ENCODE data around the gene OR4L1.
"Not testable (repeated sequence)": the region's sequence is repeated elsewhere in the genome, so short reads cannot be mapped to it uniquely, and the experiment has no call there.

OR4L1 gene, protein sequence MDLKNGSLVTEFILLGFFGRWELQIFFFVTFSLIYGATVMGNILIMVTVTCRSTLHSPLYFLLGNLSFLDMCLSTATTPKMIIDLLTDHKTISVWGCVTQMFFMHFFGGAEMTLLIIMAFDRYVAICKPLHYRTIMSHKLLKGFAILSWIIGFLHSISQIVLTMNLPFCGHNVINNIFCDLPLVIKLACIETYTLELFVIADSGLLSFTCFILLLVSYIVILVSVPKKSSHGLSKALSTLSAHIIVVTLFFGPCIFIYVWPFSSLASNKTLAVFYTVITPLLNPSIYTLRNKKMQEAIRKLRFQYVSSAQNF

GRCh38 chr14:20059745-20060144 lies at the start of gene OR4L1:
TSS of gene OR4L1 (plus strand) at chr14:20060045. CDS start at chr14:20060045, 0 bp downstream.
- H3K4me1 ChIP-seq (ENCODE audit: control insufficient read depth, low read depth, low read length) = no peaks in the 10 kb centered on the region
- no peak within 1 kb of the TSS for H3K27ac ChIP-seq (ENCODE audit: low read length)
- no peaks in the 10 kb centered on the region for H3K36me3 ChIP-seq (ENCODE audit: control insufficient read depth, low read depth, low read length)
- H3K9me3 ChIP-seq (ENCODE audit: control insufficient read depth, low read depth, low read length) = peaks cover 70% of the 10 kb centered on the region
- H3K4me3 ChIP-seq (ENCODE audit: low read length) = no peak within 1 kb of the TSS
- no peaks in the 10 kb centered on the region for H3K27me3 ChIP-seq (ENCODE audit: control insufficient read depth, insufficient read depth, low read length)
- no peak within 1 kb of the TSS for H3K9ac ChIP-seq (ENCODE audit: low read length)

- no peaks in the 10 kb centered on the region for H3K27me3 ChIP-seq (ENCODE audit: control insufficient read depth, insufficient read depth, low read length)
- H3K36me3 ChIP-seq (ENCODE audit: control insufficient read depth, low read depth, low read length) = no peaks in the 10 kb centered on the region
- H3K9me3 ChIP-seq (ENCODE audit: control insufficient read depth, low read depth, low read length) = peaks cover 71% of the 10 kb centered on the region
- no peak within 1 kb of the TSS for H3K9ac ChIP-seq (ENCODE audit: low read length)
- no peak within 1 kb of the TSS for H3K4me3 ChIP-seq (ENCODE audit: low read length)
- no peaks in the 10 kb centered on the region for H3K4me1 ChIP-seq (ENCODE audit: control insufficient read depth, low read depth, low read length)
- H3K27ac ChIP-seq (ENCODE audit: low read length) = no peak within 1 kb of the TSS
Observed at GRCh38 chr14:20019257-20019865, 40.5 kb upstream of the OR4L1 start, which contains the start of gene OR4K14. TSS of gene OR4K14 (minus strand) at chr14:20019307. CDS start at chr14:20015193, 4,114 bp downstream.

DNA sequence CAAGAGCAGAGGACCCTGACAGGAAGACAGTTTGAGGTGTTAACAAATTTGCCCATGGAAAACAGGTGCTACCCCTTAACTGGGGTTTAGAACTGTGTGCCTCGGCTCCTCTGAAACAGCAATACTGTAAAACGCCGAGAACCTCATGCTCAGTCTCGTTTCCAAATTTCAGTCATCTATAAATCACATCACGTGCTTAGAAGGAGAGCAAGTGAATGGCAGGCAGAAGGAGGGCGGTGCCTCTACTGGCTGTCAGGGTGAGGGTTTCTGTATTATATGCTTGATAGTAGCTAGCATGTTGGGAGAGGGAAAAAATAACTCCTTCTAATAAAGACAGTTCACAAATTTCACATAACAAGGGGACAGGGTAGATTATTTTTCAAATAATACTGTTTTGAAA lies 28.8 kb upstream of the OR4L1 start:
- Histone ChIP-seq H3K36me3 (ENCODE audit: control insufficient read depth, low read depth, low read length) (no peaks in the 10 kb centered on the region), H3K27me3 (ENCODE audit: control insufficient read depth, insufficient read depth, low read length) (no peaks in the 10 kb centered on the region), H3K9ac (ENCODE audit: low read length) (no peak overlapping the region), H3K9me3 (ENCODE audit: control insufficient read depth, low read depth, low read length) (peaks cover 69% of the 10 kb centered on the region), H3K4me3 (ENCODE audit: low read length) (no peak overlapping the region), H3K27ac (ENCODE audit: low read length) (no peak overlapping the region), H3K4me1 (ENCODE audit: control insufficient read depth, low read depth, low read length) (no peaks in the 10 kb centered on the region)

DNA sequence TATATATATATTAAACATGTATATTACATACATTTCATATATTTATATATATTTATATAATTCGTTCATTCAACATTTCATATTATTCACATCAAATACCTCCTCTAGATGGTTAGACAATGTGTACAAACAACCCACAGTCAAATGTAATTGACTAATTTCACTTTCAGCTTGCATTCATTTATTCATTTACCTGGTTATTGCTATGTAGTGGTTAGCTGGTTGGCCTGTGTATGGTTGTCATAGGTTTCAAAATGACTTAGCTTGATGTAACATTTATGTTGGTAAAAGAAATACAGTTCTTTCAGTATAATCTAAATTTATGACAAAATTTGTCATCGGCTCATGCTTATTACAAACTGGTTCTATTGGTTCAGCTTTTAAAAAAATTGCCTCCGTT lies 24.4 kb upstream of the OR4L1 start:
- Histone ChIP-seq H3K4me3 (ENCODE audit: low read length) (no peak overlapping the region), H3K27me3 (ENCODE audit: control insufficient read depth, insufficient read depth, low read length) (no peaks in the 10 kb centered on the region), H3K27ac (ENCODE audit: low read length) (no peak overlapping the region), H3K9ac (ENCODE audit: low read length) (no peak overlapping the region), H3K4me1 (ENCODE audit: control insufficient read depth, low read depth, low read length) (no peaks in the 10 kb centered on the region), H3K9me3 (ENCODE audit: control insufficient read depth, low read depth, low read length) (peaks cover 48% of the 10 kb centered on the region), H3K36me3 (ENCODE audit: control insufficient read depth, low read depth, low read length) (no peaks in the 10 kb centered on the region)

DNA sequence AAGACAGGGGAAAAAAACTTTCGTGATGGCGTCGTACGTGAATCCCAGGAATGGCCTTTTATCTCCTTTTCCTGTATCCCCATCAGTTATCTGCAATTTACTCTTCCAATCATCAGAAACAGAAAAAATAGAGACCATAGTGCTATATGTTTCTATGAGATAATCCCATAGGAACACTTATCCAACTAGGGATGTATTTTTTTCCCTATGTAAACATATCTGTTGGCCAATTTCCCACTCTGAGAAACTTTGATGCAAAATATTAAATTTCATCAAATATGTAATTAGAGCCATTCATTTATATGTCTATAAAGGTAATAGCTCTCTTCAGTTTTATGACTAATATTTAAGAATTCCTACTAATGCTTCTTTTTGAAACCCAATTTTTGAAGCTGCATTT lies 23.9 kb upstream of the OR4L1 start, which contains the start of gene OR4K13:
TSS of gene OR4K13 (minus strand) at position 101 of the 400 bp plus-strand sequence. CDS start 1,280 bp downstream, outside the sequence.
- H3K9me3 ChIP-seq (ENCODE audit: control insufficient read depth, low read depth, low read length) = peaks cover 46% of the 10 kb centered on the region
- H3K36me3 ChIP-seq (ENCODE audit: control insufficient read depth, low read depth, low read length) = no peaks in the 10 kb centered on the region
- no peaks in the 10 kb centered on the region for H3K4me1 ChIP-seq (ENCODE audit: control insufficient read depth, low read depth, low read length)
- H3K9ac ChIP-seq (ENCODE audit: low read length) = no peak within 1 kb of the TSS
- no peak within 1 kb of the TSS for H3K4me3 ChIP-seq (ENCODE audit: low read length)
- H3K27ac ChIP-seq (ENCODE audit: low read length) = no peak within 1 kb of the TSS
- H3K27me3 ChIP-seq (ENCODE audit: control insufficient read depth, insufficient read depth, low read length) = no peaks in the 10 kb centered on the region

GRCh38 chr14:20044243-20044642 lies 15.6 kb upstream of the OR4L1 start:
- Histone ChIP-seq H3K27ac (ENCODE audit: low read length) (no peak overlapping the region), H3K36me3 (ENCODE audit: control insufficient read depth, low read depth, low read length) (no peaks in the 10 kb centered on the region), H3K9ac (ENCODE audit: low read length) (no peak overlapping the region), H3K4me3 (ENCODE audit: low read length) (no peak overlapping the region), H3K4me1 (ENCODE audit: control insufficient read depth, low read depth, low read length) (no peaks in the 10 kb centered on the region), H3K27me3 (ENCODE audit: control insufficient read depth, insufficient read depth, low read length) (no peaks in the 10 kb centered on the region), H3K9me3 (ENCODE audit: control insufficient read depth, low read depth, low read length) (peaks cover 54% of the 10 kb centered on the region)

DNA sequence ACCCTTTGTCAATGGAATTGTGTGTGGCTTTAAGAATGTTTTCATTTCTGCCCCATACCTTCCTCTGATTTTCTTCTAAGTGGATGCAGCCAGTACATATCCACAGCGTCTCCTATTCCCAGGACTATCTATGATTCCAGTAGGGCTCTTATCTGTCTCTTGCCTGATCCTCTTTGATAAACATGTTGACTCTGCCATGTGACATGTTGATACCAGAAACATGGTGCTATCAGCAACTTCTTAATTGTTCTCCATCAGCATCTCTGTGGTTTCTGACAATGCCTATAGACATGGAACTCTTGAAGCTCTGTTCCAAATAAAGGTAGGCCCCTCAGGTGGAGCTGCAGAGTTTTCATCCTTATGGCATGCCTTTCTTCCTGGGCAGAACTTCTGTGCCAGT lies 11.6 kb upstream of the OR4L1 start:
- H3K4me1 ChIP-seq (ENCODE audit: control insufficient read depth, low read depth, low read length) = no peaks in the 10 kb centered on the region
- H3K4me3 ChIP-seq (ENCODE audit: low read length) = no peak overlapping the region
- no peaks in the 10 kb centered on the region for H3K36me3 ChIP-seq (ENCODE audit: control insufficient read depth, low read depth, low read length)
- H3K27me3 ChIP-seq (ENCODE audit: control insufficient read depth, insufficient read depth, low read length) = no peaks in the 10 kb centered on the region
- H3K9me3 ChIP-seq (ENCODE audit: control insufficient read depth, low read depth, low read length) = peaks cover 78% of the 10 kb centered on the region
- no peak overlapping the region for H3K27ac ChIP-seq (ENCODE audit: low read length)
- H3K9ac ChIP-seq (ENCODE audit: low read length) = no peak overlapping the region

DNA sequence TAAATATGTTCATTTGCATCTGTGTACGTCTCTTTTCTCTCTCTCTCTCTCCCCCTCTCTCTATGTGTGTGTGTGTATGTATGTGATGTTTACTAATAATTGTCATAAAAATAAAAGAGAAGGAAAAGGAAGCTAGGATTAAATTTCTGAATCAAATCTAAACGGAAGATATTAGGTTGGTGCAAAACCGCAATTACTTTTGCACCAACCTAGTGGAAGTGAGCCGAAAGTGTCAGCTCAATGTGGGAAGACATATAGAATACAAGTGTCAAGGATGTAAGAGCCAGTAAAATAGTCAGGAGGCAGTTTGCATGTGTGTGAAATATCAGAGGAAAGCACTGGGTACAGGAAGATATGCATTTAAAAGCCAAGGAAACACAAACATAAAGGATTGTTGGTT lies 32.2 kb downstream of the OR4L1 start:
- Histone ChIP-seq H3K9ac (ENCODE audit: low read length) (no peak overlapping the region), H3K4me1 (ENCODE audit: control insufficient read depth, low read depth, low read length) (no peaks in the 10 kb centered on the region), H3K4me3 (ENCODE audit: low read length) (no peak overlapping the region), H3K27me3 (ENCODE audit: control insufficient read depth, insufficient read depth, low read length) (no peaks in the 10 kb centered on the region), H3K27ac (ENCODE audit: low read length) (no peak overlapping the region), H3K36me3 (ENCODE audit: control insufficient read depth, low read depth, low read length) (no peaks in the 10 kb centered on the region), H3K9me3 (ENCODE audit: control insufficient read depth, low read depth, low read length) (peaks cover 55% of the 10 kb centered on the region)

- Histone ChIP-seq H3K27me3 (ENCODE audit: control insufficient read depth, insufficient read depth, low read length) (no peaks in the 10 kb centered on the region), H3K36me3 (ENCODE audit: control insufficient read depth, low read depth, low read length) (no peaks in the 10 kb centered on the region), H3K4me3 (ENCODE audit: low read length) (no peak overlapping the region), H3K9ac (ENCODE audit: low read length) (no peak overlapping the region), H3K27ac (ENCODE audit: low read length) (no peak overlapping the region), H3K4me1 (ENCODE audit: control insufficient read depth, low read depth, low read length) (no peaks in the 10 kb centered on the region), H3K9me3 (ENCODE audit: control insufficient read depth, low read depth, low read length) (peaks cover 55% of the 10 kb centered on the region)
Observed at GRCh38 chr14:20093442-20093841, 33.6 kb downstream of the OR4L1 start.

DNA sequence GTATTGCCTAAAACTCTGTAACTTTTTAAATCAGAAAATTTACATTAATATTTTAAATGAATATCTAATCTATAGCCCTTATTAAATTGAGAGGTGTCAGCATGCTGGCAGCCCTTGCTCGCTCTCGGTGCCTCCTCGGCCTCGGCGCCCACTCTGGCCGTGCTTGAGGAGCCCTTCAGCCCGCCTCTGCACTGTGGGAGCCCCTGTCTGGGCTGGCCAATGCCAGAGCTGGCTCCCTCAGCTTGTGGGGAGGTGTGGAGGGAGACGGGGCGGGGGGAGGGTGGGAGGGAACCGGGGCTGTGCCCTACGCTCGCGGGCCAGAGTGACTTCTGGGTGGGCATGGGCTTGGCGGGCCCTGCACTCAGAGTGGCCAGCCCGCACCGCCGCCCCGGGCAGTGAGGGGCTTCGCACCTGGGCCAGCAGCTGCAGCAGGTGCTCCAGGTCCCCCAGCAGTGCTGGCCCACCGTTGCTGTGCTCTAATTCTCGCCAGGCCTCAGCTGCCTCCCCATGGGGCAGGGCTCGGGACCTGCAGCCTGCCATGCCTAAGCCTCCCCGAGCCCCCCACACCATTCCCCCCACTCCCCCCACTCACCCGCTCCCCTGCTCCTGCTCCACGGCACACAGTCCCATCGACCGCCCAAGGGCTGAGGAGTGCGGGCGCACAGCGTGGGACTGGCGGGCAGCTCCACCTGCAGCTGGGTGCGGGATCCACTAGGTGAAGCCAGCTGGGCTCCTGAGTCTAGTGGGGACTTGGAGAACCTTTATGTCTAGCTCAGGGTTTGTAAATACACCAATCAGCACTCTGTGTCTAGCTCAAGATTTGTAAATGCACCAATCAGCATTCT lies 39.3 kb downstream of the OR4L1 start:
- H3K4me1 ChIP-seq (ENCODE audit: control insufficient read depth, low read depth, low read length); H3K4me3 ChIP-seq (ENCODE audit: low read length); H3K27me3 ChIP-seq (ENCODE audit: control insufficient read depth, insufficient read depth, low read length); H3K36me3 ChIP-seq (ENCODE audit: control insufficient read depth, low read depth, low read length); H3K9ac ChIP-seq (ENCODE audit: low read length); H3K27ac ChIP-seq (ENCODE audit: low read length): not testable (repeated sequence)
- H3K9me3 ChIP-seq (ENCODE audit: control insufficient read depth, low read depth, low read length) = peaks cover 36% of the 10 kb centered on the region

- Histone ChIP-seq H3K4me3 (ENCODE audit: low read length) (no peak within 1 kb of the TSS), H3K4me1 (ENCODE audit: control insufficient read depth, low read depth, low read length) (no peaks in the 10 kb centered on the region), H3K27ac (ENCODE audit: low read length) (no peak within 1 kb of the TSS), H3K36me3 (ENCODE audit: control insufficient read depth, low read depth, low read length) (no peaks in the 10 kb centered on the region), H3K27me3 (ENCODE audit: control insufficient read depth, insufficient read depth, low read length) (no peaks in the 10 kb centered on the region), H3K9me3 (ENCODE audit: control insufficient read depth, low read depth, low read length) (peaks cover 38% of the 10 kb centered on the region), H3K9ac (ENCODE audit: low read length) (no peak within 1 kb of the TSS)
Observed at GRCh38 chr14:20110438-20110837, 50.6 kb downstream of the OR4L1 start, which contains the start of gene OR4K17. TSS of gene OR4K17 (plus strand) at chr14:20110739. CDS start at chr14:20117500, 6,761 bp downstream.

Measured in iPS-18a (cell line).